ENCODE measurements around the gene TSLP.

TSLP gene

GRCh38 chr5:111071413-111071812 lies at the start of gene TSLP:
TSS of gene TSLP (plus strand) at chr5:111071713. CDS start at chr5:111071891, 178 bp downstream.
- DNase-seq, result no peak

- DNase-seq, result no peak
Observed at GRCh38 chr5:111022301-111022700, 49.2 kb upstream of the TSLP start.

- DNase-seq, result no peak
Observed at GRCh38 chr5:111028865-111029264, 42.6 kb upstream of the TSLP start.

- DNase-seq, result no peak
Observed at GRCh38 chr5:111043712-111044506, 27.6 kb upstream of the TSLP start.

GRCh38 chr5:111058064-111058463 lies 13.4 kb upstream of the TSLP start:
- no peak for DNase-seq

- no peak for DNase-seq
Observed at GRCh38 chr5:111060169-111060568, 11.3 kb upstream of the TSLP start.

GRCh38 chr5:111061618-111062017 lies 9.9 kb upstream of the TSLP start:
- no peak for DNase-seq

- DNase-seq, result peak in 1 of 2 experiments; percentile 22
Observed at GRCh38 chr5:111063709-111064322, 7.7 kb upstream of the TSLP start.

- DNase-seq, result no peak
Observed at GRCh38 chr5:111066261-111066938, 5.1 kb upstream of the TSLP start.

- DNase-seq, result no peak
Observed at GRCh38 chr5:111068213-111068612, 3.3 kb upstream of the TSLP start.

- no peak for DNase-seq
Observed at GRCh38 chr5:111069839-111070238, 1.7 kb upstream of the TSLP start.

GRCh38 chr5:111070272-111071134 lies 1.0 kb upstream of the TSLP start:
- no peak for DNase-seq

- DNase-seq, result no peak
Observed at GRCh38 chr5:111072949-111073682, 1.6 kb downstream of the TSLP start.

GRCh38 chr5:111074244-111074643 lies 2.7 kb downstream of the TSLP start:
- no peak for DNase-seq

- DNase-seq, result peak; percentile 14 to 51
Observed at GRCh38 chr5:111075520-111075919, 4.0 kb downstream of the TSLP start.

GRCh38 chr5:111076091-111076490 lies 4.6 kb downstream of the TSLP start:
- no peak for DNase-seq

- DNase-seq, result no peak
Observed at GRCh38 chr5:111077678-111078077, 6.2 kb downstream of the TSLP start.

- DNase-seq, result no peak
Observed at GRCh38 chr5:111079846-111080245, 8.3 kb downstream of the TSLP start.

- no peak for DNase-seq
Observed at GRCh38 chr5:111083323-111083722, 11.8 kb downstream of the TSLP start.

- peak; percentile 90 to 96 for DNase-seq
Observed at GRCh38 chr5:111092062-111092853, 20.7 kb downstream of the TSLP start, which contains the start of gene WDR36. TSS of gene WDR36 (plus strand) at chr5:111092348. CDS start at chr5:111092457, 109 bp downstream.

GRCh38 chr5:111095982-111096381 lies 24.5 kb downstream of the TSLP start:
- no peak for DNase-seq
